HepG2 (cell line): ENCODE measurements around the gene BAHD1. TPM values are rescaled to one million over a fixed set of nuclear protein-coding genes. Genes with fewer than 3 reads are reported as not detected.

ENCODE experiments used
- AFF4 ChIP-seq: sonication (generic); formaldehyde crosslinking; IDR thresholded peaks from 2 replicates; pipeline ENCODE4 v1.4.0; 2020; ENCODE audit warnings: missing genetic modification reagents
- CENPBD1 ChIP-seq: sonication (generic); formaldehyde crosslinking; IDR thresholded peaks from 2 replicates; pipeline ENCODE4 v1.8.0; 2022; ENCODE audit warnings: missing genetic modification reagents, low read depth, mild to moderate bottlenecking, borderline replicate concordance
- DNMT1 ChIP-seq: sonication (generic); formaldehyde crosslinking; IDR thresholded peaks from 2 replicates; pipeline ENCODE4 v1.5.1; 2020; ENCODE audit warnings: mild to moderate bottlenecking, missing genetic modification reagents
- FIP1L1 ChIP-seq: fragments of 200-400 bp; formaldehyde crosslinking; IDR thresholded peaks from 2 replicates; pipeline ENCODE4 v1.6.1; 2018; ENCODE audit warnings: low read depth, mild to moderate bottlenecking, low read length, moderate library complexity, borderline replicate concordance; ENCODE audit not compliant: insufficient read depth
- FUBP1 ChIP-seq: sonication (generic); formaldehyde crosslinking; IDR thresholded peaks from 2 replicates; pipeline ENCODE4 v1.5.1; 2020; ENCODE audit warnings: missing genetic modification reagents, mild to moderate bottlenecking, borderline replicate concordance
- GATAD1 ChIP-seq: IDR thresholded peaks from 2 replicates; pipeline ENCODE4 v1.6.1; 2016; ENCODE audit warnings: missing genetic modification reagents, missing compliant biosample characterization
- KLF6 ChIP-seq: IDR thresholded peaks from 2 replicates; pipeline ENCODE4 v1.8.0; 2016; ENCODE audit warnings: missing biosample characterization, missing genetic modification reagents
- KLF9 ChIP-seq: IDR thresholded peaks from 2 replicates; pipeline ENCODE4 v1.6.1; 2016; ENCODE audit warnings: low read depth
- MTF1 ChIP-seq: sonication (generic); formaldehyde crosslinking; IDR thresholded peaks from 2 replicates; pipeline ENCODE4 v1.5.0; 2020; ENCODE audit warnings: missing genetic modification reagents
- ZBTB8A ChIP-seq: sonication (generic); formaldehyde crosslinking; IDR thresholded peaks from 2 replicates; pipeline ENCODE4 v1.4.0; 2020; ENCODE audit warnings: mild to moderate bottlenecking, low read depth, missing genetic modification reagents, borderline replicate concordance
- ZNF136 ChIP-seq: sonication (generic); formaldehyde crosslinking; IDR thresholded peaks from 2 replicates; pipeline ENCODE4 v1.8.1; 2022; ENCODE audit warnings: low read depth, mild to moderate bottlenecking, moderate library complexity, missing genetic modification reagents
- ZNF530 ChIP-seq: sonication (generic); formaldehyde crosslinking; IDR thresholded peaks from 2 replicates; pipeline ENCODE4 v1.5.0; 2020; ENCODE audit warnings: low read depth, mild to moderate bottlenecking, missing genetic modification reagents
- ZNF598 ChIP-seq: sonication (generic); formaldehyde crosslinking; IDR thresholded peaks from 2 replicates; pipeline ENCODE4 v1.5.1; 2020; ENCODE audit warnings: mild to moderate bottlenecking, missing genetic modification reagents, borderline replicate concordance
- ZNF646 ChIP-seq: sonication (generic); formaldehyde crosslinking; IDR thresholded peaks from 2 replicates; pipeline ENCODE4 v1.9.0; 2021; ENCODE audit warnings: mild to moderate bottlenecking, missing genetic modification reagents
- ZNF772 ChIP-seq: sonication (generic); formaldehyde crosslinking; IDR thresholded peaks from 2 replicates; pipeline ENCODE4 v1.5.0; 2020; ENCODE audit warnings: mild to moderate bottlenecking, missing genetic modification reagents
- polyA plus RNA-seq, 8 experiments: library from polyadenylated mRNA; depleted of rRNA in 3 of 8; stranded (reverse) in 7 of 8; unstranded in 1 of 8; fragments of >200 nt; fragmentation: Illumina TruSeq in 4 of 8; extraction: Trizol in 4 of 8; gene quantifications; 2 replicates each; pipeline versions ENCODE4 v1.2.1 to v1.2.3, GENCODE V29; 2011 to 2016; ENCODE audit warnings: low read depth in 4 of 8, missing spikeins in 1 of 8, mixed read lengths in 1 of 8; ENCODE audit not compliant: insufficient read depth in 1 of 8
- total RNA-seq, 5 experiments: library from RNA; depleted of rRNA; stranded (reverse); fragments of >200 nt; fragmentation: Illumina TruSeq; extraction: Trizol; gene quantifications; 2 replicates each; pipeline ENCODE4 v1.2.3, GENCODE V29; 2016; ENCODE audit warnings: low read depth in 1 of 5

The BAHD1 gene
- total and polyA plus RNA-seq, 2 of the 13 experiments (the other 11 are each of a cell fraction or from before 2014, with no cell fraction given) = 3.3 to 8.7 TPM

- TF ChIP-seq ZNF136 (CRISPR knock-in tag) = peak; percentile 82; the same call in 1 of the 2 replicates
- TF ChIP-seq GATAD1 = no peak
- TF ChIP-seq AFF4 (CRISPR knock-in tag) = no peak
- no peak for TF ChIP-seq ZNF646 (CRISPR knock-in tag)
- no peak; the same call in 1 of the 2 replicates for TF ChIP-seq CENPBD1 (CRISPR knock-in tag)
- no peak for TF ChIP-seq KLF9
- no peak for TF ChIP-seq MTF1 (CRISPR knock-in tag)
- TF ChIP-seq ZNF530 (CRISPR knock-in tag) = no peak
- no peak for TF ChIP-seq ZBTB8A
- no peak for TF ChIP-seq FIP1L1
- no peak; the same call in 1 of the 2 replicates for TF ChIP-seq ZNF772 (CRISPR knock-in tag)
- no peak; the same call in 1 of the 2 replicates for TF ChIP-seq ZNF598 (CRISPR knock-in tag)
- no peak; the same call in 1 of the 2 replicates for TF ChIP-seq DNMT1
- peak; percentile 79; the same call in 1 of the 2 replicates for TF ChIP-seq KLF6 (CRISPR knock-in tag)
- TF ChIP-seq FUBP1 (CRISPR knock-in tag) = no peak
Observed at GRCh38 chr15:40511472-40512133, 70.8 kb downstream of the BAHD1 start (continued).
